ENCODE measurements around the gene NLRP3.
"Not testable (repeated sequence)": the region's sequence is repeated elsewhere in the genome, so short reads cannot be mapped to it uniquely, and the experiment has no call there.

The NLRP3 gene

DNA sequence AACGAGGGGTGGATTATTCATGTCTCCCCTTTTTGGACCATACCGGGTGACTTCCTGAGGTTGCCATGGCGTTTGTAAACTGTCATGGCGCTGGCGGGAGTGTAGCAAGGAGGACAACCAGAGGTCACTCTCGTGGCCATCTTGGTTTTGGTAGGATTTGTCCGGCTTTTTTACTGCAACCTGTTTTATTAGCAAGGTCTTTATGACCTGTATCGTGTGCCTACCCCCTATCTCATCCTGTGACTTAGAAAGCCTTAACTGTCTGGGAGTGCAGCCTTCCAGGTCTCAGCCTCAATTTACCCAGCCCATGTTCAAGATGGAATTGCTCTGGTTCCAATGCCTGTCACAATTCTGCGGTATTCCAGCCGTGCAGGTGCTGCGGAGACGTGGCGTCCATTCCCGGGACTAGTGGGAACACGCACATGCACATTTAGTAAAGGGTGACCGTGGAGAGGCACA lies 44.1 kb upstream of the NLRP3 start:
- DNase-seq (ENCODE audit: low read depth) = no peak
- no peak overlapping the region for H3K4me3 ChIP-seq (ENCODE audit: low read depth, low read length)
- TF ChIP-seq, protein P1, sequence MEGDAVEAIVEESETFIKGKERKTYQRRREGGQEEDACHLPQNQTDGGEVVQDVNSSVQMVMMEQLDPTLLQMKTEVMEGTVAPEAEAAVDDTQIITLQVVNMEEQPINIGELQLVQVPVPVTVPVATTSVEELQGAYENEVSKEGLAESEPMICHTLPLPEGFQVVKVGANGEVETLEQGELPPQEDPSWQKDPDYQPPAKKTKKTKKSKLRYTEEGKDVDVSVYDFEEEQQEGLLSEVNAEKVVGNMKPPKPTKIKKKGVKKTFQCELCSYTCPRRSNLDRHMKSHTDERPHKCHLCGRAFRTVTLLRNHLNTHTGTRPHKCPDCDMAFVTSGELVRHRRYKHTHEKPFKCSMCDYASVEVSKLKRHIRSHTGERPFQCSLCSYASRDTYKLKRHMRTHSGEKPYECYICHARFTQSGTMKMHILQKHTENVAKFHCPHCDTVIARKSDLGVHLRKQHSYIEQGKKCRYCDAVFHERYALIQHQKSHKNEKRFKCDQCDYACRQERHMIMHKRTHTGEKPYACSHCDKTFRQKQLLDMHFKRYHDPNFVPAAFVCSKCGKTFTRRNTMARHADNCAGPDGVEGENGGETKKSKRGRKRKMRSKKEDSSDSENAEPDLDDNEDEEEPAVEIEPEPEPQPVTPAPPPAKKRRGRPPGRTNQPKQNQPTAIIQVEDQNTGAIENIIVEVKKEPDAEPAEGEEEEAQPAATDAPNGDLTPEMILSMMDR (IDR thresholded peaks at IDR 0.05; ENCODE audit: control insufficient read depth, extremely low read depth, insufficient read depth) = no peak

DNA sequence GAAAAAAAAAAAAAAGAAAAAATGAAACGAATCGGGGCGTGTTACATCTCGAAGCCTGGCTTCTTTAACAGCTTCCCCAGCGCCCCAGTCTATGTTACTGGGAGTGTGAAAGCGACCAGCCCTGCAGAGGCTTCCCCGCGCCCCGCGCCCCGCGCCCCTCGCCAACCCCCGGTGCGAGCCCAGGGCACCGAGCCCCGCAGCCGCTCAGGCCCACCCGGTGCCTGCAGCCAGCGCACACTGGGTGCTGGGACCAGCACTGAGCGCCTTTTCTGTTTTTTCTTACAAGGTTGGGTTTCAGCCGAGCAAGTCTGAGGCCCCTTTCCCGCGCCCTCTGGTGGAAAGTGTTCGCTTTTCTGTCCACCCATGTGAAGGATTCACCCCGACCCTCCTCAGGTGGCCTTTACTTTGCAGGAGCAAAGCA lies 42.2 kb upstream of the NLRP3 start:
- TF ChIP-seq, protein P1 (IDR thresholded peaks at IDR 0.05; ENCODE audit: control insufficient read depth, extremely low read depth, insufficient read depth) = no peak
- DNase-seq (ENCODE audit: low read depth) = no peak
- H3K4me3 ChIP-seq (ENCODE audit: low read depth, low read length) = no peak overlapping the region

GRCh38 chr1:247374651-247375334 lies 41.2 kb upstream of the NLRP3 start:
- DNase-seq (ENCODE audit: low read depth); H3K4me3 ChIP-seq (ENCODE audit: low read depth, low read length): not testable (repeated sequence)

- DNase-seq (ENCODE audit: low read depth) = no peak
- TF ChIP-seq, protein P1 (IDR thresholded peaks at IDR 0.05; ENCODE audit: control insufficient read depth, extremely low read depth, insufficient read depth) = no peak
- no peak overlapping the region for H3K4me3 ChIP-seq (ENCODE audit: low read depth, low read length)
Measured at GRCh38 chr1:247375747-247376146, 40.2 kb upstream of the NLRP3 start.

- no peak for DNase-seq (ENCODE audit: low read depth)
- TF ChIP-seq, protein P1 (IDR thresholded peaks at IDR 0.05; ENCODE audit: control insufficient read depth, extremely low read depth, insufficient read depth) = no peak
- no peak overlapping the region for H3K4me3 ChIP-seq (ENCODE audit: low read depth, low read length)
Measured at GRCh38 chr1:247376659-247377058, 39.3 kb upstream of the NLRP3 start.

DNA sequence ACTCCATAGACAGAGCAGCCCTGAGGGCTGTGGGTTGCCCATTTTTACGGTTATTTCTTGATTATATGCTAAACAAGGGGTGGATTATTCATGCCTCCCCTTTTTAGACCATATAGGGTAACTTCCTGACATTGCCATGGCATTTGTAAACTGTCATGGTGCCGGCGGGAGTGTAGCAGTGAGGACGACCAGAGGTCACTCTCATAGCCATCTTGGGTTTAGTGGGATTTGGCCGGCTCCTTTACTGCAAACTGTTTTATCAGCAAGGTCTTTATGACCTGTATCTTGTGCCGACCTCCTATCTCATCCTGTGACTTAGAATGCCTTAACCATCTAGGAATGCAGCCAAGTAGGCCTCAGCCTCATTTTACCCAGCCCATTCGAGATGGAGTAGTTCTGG lies 38.3 kb upstream of the NLRP3 start:
- H3K4me3 ChIP-seq (ENCODE audit: low read depth, low read length); DNase-seq (ENCODE audit: low read depth): not testable (repeated sequence)

GRCh38 chr1:247378334-247379073 lies 37.5 kb upstream of the NLRP3 start:
- TF ChIP-seq, protein P1 (IDR thresholded peaks at IDR 0.05; ENCODE audit: control insufficient read depth, extremely low read depth, insufficient read depth) = no peak
- DNase-seq (ENCODE audit: low read depth) = no peak
- H3K4me3 ChIP-seq (ENCODE audit: low read depth, low read length) = no peak overlapping the region

GRCh38 chr1:247385283-247385682 lies 30.7 kb upstream of the NLRP3 start:
- TF ChIP-seq, protein P1 (IDR thresholded peaks at IDR 0.05; ENCODE audit: control insufficient read depth, extremely low read depth, insufficient read depth) = no peak
- no peak for DNase-seq (ENCODE audit: low read depth)
- no peak overlapping the region for H3K4me3 ChIP-seq (ENCODE audit: low read depth, low read length)
